ENCODE data around the gene ENDOD1. TPM values are rescaled to one million over a fixed set of nuclear protein-coding genes. Genes with fewer than 3 reads are reported as not detected.

ENDOD1 gene
- total RNA-seq, 1 experiment from 2014 or later: 28.2 TPM

DNA sequence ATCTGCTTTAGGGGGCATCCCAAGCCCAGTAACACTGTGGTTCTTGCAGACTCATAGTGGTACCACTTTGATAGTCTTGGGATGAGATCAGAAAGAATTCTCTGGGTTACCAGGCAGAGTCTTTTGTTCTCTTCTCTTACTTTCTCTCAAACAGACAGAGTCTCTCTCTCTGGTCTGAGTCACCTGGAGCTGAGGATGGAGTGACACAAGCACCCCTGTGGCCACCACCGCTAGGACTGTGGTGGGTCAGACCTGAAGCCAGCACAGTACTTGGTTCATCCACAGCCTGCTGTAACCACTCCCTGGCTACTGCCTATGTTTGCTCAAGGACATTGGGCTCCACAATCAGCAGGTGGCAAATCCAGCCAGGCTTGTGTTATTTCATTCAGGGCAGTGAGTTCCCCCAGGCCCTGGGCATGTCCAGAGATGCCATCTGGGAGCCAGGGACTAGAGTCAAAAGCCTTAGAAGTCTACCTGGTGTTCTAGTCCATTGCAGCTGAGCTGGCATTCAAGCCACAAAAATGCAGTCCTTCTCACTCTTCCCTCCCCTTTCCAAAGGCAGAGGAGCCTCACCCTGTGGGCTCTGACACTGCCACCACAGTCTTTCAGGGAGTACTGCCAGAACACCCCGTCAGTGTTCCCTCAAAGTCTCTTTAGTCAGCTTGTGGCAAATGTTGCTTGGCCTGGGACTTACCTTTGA is 29.9 kb downstream of the ENDOD1 start:
- H3K4me3 ChIP-seq (ENCODE audit: low read depth in 2 of 2, low read length in 2 of 2): no peak overlapping the region
- no peaks in the 10 kb centered on the region for H3K9me3 ChIP-seq (ENCODE audit: control insufficient read depth, insufficient read depth, low read depth, low read length)
- no peak overlapping the region for H3K27ac ChIP-seq (ENCODE audit: low read length)
- ChIA-PET POLR2A (no interaction called here), CTCF (no interaction called here)
- in situ Hi-C loops (cut with HindIII; ENCODE audit: low pct_unique_long_range_greater_than_20kb, low sequenced_read_pairs) (no loop called here), intact Hi-C loops (cut with micrococcal nuclease; ENCODE audit: unreplicated experiment) (no loop called here)
- H3K36me3 ChIP-seq (ENCODE audit: control insufficient read depth, insufficient read depth, low read length): no peaks in the 10 kb centered on the region
- ATAC-seq: no peak
- no TSS peak for BruUV-seq (replicated peaks)
- DNase-seq (ENCODE audit: low read depth, low spot score): no peak
- H3K27me3 ChIP-seq (ENCODE audit: control insufficient read depth, insufficient read depth, low read length): no peaks in the 10 kb centered on the region
- H3K4me1 ChIP-seq (ENCODE audit: control insufficient read depth, insufficient read depth, low read length): no peaks in the 10 kb centered on the region
- TF ChIP-seq REST (IDR thresholded peaks at IDR 0.05; ENCODE audit: insufficient read depth in 1 of 2, low read depth in 2 of 2, low read length in 1 of 2) (no peak), CTCF (IDR thresholded peaks at IDR 0.05) (no peak), SIN3A (IDR thresholded peaks at IDR 0.05; ENCODE audit: borderline replicate concordance, insufficient read depth, low read depth, low read length) (no peak), POLR2AphosphoS5 (IDR thresholded peaks at IDR 0.05; ENCODE audit: low read depth, low read length) (no peak), TCF7L2 (IDR thresholded peaks at IDR 0.05; ENCODE audit: low read depth, low read length) (no peak)

DNA sequence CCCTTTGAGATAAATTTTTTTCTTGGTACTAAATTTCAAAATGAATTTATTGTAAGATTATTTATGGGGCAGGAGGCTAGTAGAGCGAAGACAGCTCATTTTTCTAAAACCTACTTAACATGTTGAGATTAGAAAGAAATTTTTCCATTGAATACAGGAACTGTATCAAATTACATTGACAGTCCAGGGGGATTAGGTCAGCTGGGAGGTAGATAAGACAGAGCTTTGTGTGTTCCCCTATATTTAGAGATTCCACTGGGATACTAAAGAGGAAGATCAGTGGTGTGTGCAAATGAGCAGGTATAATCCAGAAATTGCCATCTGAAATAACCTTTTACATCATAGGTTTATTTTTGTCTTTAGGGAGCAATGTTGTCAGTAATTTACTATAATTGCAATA is 32.1 kb downstream of the ENDOD1 start:
- no peak for ATAC-seq
- intact Hi-C loops (cut with micrococcal nuclease; ENCODE audit: unreplicated experiment) (no loop called here), in situ Hi-C loops (cut with HindIII; ENCODE audit: low pct_unique_long_range_greater_than_20kb, low sequenced_read_pairs) (no loop called here)
- H3K27me3 ChIP-seq (ENCODE audit: control insufficient read depth, insufficient read depth, low read length): no peaks in the 10 kb centered on the region
- CTCF ChIA-PET: no interaction called here
- no peak for TF ChIP-seq TCF7L2 (IDR thresholded peaks at IDR 0.05; ENCODE audit: low read depth, low read length)
- TF ChIP-seq REST (IDR thresholded peaks at IDR 0.05; ENCODE audit: insufficient read depth in 1 of 2, low read depth in 2 of 2, low read length in 1 of 2): no peak
- TF ChIP-seq SIN3A (IDR thresholded peaks at IDR 0.05; ENCODE audit: borderline replicate concordance, insufficient read depth, low read depth, low read length): no peak
- no peak for TF ChIP-seq CTCF (IDR thresholded peaks at IDR 0.05)
- no peak for TF ChIP-seq POLR2AphosphoS5 (IDR thresholded peaks at IDR 0.05; ENCODE audit: low read depth, low read length)
- POLR2A ChIA-PET: no interaction called here
- H3K27ac ChIP-seq (ENCODE audit: low read length): no peak overlapping the region
- no peak for DNase-seq (ENCODE audit: low read depth, low spot score)
- H3K36me3 ChIP-seq (ENCODE audit: control insufficient read depth, insufficient read depth, low read length): no peaks in the 10 kb centered on the region
- no peak overlapping the region for H3K4me3 ChIP-seq (ENCODE audit: low read depth in 2 of 2, low read length in 2 of 2)
- H3K9me3 ChIP-seq (ENCODE audit: control insufficient read depth, insufficient read depth, low read depth, low read length): no peaks in the 10 kb centered on the region
- BruUV-seq (replicated peaks): no TSS peak
- no peaks in the 10 kb centered on the region for H3K4me1 ChIP-seq (ENCODE audit: control insufficient read depth, insufficient read depth, low read length)
